ENCODE results near the gene PPP2R5A. TPM values are rescaled to one million over a fixed set of nuclear protein-coding genes. Genes with fewer than 3 reads are reported as not detected.

The PPP2R5A gene
- total and polyA plus RNA-seq, 2 of the 13 experiments (the other 11 are each of a cell fraction or from before 2014, with no cell fraction given) = 22.0 to 31.4 TPM

DNA sequence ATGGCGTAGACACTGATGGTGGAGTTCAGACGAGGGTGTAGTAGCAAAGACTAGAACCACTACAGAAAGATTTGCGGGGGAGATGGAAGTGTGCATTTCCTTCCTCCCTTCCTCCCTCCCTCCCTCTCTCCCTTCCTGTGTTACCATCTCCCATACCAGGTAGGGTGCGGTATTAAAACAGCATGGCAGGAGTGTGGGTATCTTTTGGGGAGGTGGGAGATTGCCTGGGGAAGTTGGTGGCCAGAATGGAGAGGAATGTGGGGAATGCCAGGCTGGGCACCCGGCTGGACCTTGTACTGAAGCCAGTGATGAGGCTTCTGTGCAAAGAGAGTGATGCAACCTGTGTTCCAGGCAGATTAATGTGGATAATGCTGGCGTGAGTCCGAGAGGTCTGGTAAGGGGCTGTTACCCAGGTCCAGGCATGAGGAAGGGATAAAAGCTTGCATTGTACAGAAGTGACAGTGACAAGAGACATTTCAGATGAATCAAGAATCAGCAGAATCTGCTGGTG is 30.3 kb upstream of the PPP2R5A start (continued):
- TF ChIP-seq PATZ1 (CRISPR knock-in tag; IDR thresholded peaks at IDR 0.05) (peak; percentile 83), ADNP (CRISPR knock-in tag; IDR thresholded peaks at IDR 0.05) (no peak), ISL2 (CRISPR knock-in tag; IDR thresholded peaks at IDR 0.05) (peak; percentile 81), ZNF546 (CRISPR knock-in tag; conservative IDR thresholded peaks at IDR 0.05) (no peak), HNF1B (CRISPR knock-in tag; IDR thresholded peaks at IDR 0.05) (peak; percentile 29; the same call in 1 of the 2 replicates), ZNF747 (CRISPR knock-in tag; IDR thresholded peaks at IDR 0.05; ENCODE audit: borderline replicate concordance) (no peak), NR2F1 (CRISPR knock-in tag; IDR thresholded peaks at IDR 0.05) (no peak), ARID3A (IDR thresholded peaks at IDR 0.05; ENCODE audit: low read depth, low read length) (peak; percentile 90), ZC3H4 (CRISPR knock-in tag; IDR thresholded peaks at IDR 0.05; ENCODE audit: borderline replicate concordance) (no peak), ZNF660 (CRISPR knock-in tag; IDR thresholded peaks at IDR 0.05; ENCODE audit: borderline replicate concordance, low read depth) (no peak), BHLHE40 (IDR thresholded peaks at IDR 0.05; ENCODE audit: low read length) (peak; percentile 58), ZNF761 (CRISPR knock-in tag; conservative IDR thresholded peaks at IDR 0.05) (no peak), CBX5 (CRISPR knock-in tag; IDR thresholded peaks at IDR 0.05; ENCODE audit: borderline replicate concordance) (0 out of 2 replicates have a peak, but pooled peaks have one; percentile 44), SMAD3 (CRISPR knock-in tag; IDR thresholded peaks at IDR 0.05) (no peak), MZF1 (CRISPR knock-in tag; IDR thresholded peaks at IDR 0.05; ENCODE audit: borderline replicate concordance) (0 out of 2 replicates have a peak, but pooled peaks have one; percentile 59), EZH2 (conservative IDR thresholded peaks at IDR 0.05; ENCODE audit: low read depth, low read length) (no peak), ZNF781 (CRISPR knock-in tag; IDR thresholded peaks at IDR 0.05; ENCODE audit: borderline replicate concordance, not compliant biosample characterization) (peak; percentile 26), ZBTB2 (CRISPR knock-in tag; IDR thresholded peaks at IDR 0.05; ENCODE audit: low read depth) (no peak), RXRB (CRISPR knock-in tag; IDR thresholded peaks at IDR 0.05; ENCODE audit: borderline replicate concordance) (peak; percentile 84; the same call in 1 of the 2 replicates), ZNF792 (CRISPR knock-in tag; IDR thresholded peaks at IDR 0.05) (no peak; the same call in 1 of the 2 replicates), ZNF367 (CRISPR knock-in tag; IDR thresholded peaks at IDR 0.05; ENCODE audit: borderline replicate concordance) (no peak), KMT2A (CRISPR knock-in tag; IDR thresholded peaks at IDR 0.05) (no peak)
- TF ChIP-seq, protein P1, sequence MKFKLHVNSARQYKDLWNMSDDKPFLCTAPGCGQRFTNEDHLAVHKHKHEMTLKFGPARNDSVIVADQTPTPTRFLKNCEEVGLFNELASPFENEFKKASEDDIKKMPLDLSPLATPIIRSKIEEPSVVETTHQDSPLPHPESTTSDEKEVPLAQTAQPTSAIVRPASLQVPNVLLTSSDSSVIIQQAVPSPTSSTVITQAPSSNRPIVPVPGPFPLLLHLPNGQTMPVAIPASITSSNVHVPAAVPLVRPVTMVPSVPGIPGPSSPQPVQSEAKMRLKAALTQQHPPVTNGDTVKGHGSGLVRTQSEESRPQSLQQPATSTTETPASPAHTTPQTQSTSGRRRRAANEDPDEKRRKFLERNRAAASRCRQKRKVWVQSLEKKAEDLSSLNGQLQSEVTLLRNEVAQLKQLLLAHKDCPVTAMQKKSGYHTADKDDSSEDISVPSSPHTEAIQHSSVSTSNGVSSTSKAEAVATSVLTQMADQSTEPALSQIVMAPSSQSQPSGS (CRISPR knock-in tag; IDR thresholded peaks at IDR 0.05) = peak; percentile 86

Measured in HepG2 (cell line).